ENCODE measurements around the gene CAV1.
A peak's percentile ranks its signal among the peaks of the same experiment; 100 is the strongest.

The CAV1 gene

GRCh38 chr7:116530107-116530820 lies 5.4 kb downstream of the CAV1 start:
- no peak for DNase-seq (ENCODE audit: low read depth)

GRCh38 chr7:116532102-116532688 lies 7.4 kb downstream of the CAV1 start:
- DNase-seq (ENCODE audit: low read depth) = no peak

- DNase-seq (ENCODE audit: low read depth) = peak; percentile 59
Observed at GRCh38 chr7:116534790-116535189, 10.0 kb downstream of the CAV1 start.

- no peak for DNase-seq (ENCODE audit: low read depth)
Observed at GRCh38 chr7:116535416-116535815, 10.6 kb downstream of the CAV1 start.

GRCh38 chr7:116538138-116538537 lies 13.3 kb downstream of the CAV1 start:
- DNase-seq (ENCODE audit: low read depth) = no peak

GRCh38 chr7:116539879-116540278 lies 15.0 kb downstream of the CAV1 start:
- DNase-seq (ENCODE audit: low read depth) = no peak

- no peak for DNase-seq (ENCODE audit: low read depth)
Observed at GRCh38 chr7:116540743-116541142, 15.9 kb downstream of the CAV1 start.

- no peak for DNase-seq (ENCODE audit: low read depth)
Observed at GRCh38 chr7:116541951-116542350, 17.1 kb downstream of the CAV1 start.

- DNase-seq (ENCODE audit: low read depth) = no peak
Observed at GRCh38 chr7:116542618-116543017, 17.8 kb downstream of the CAV1 start.

GRCh38 chr7:116543664-116544063 lies 18.8 kb downstream of the CAV1 start:
- DNase-seq (ENCODE audit: low read depth) = no peak

GRCh38 chr7:116544487-116544886 lies 19.7 kb downstream of the CAV1 start:
- no peak for DNase-seq (ENCODE audit: low read depth)

- DNase-seq (ENCODE audit: low read depth) = no peak
Observed at GRCh38 chr7:116545411-116545993, 20.7 kb downstream of the CAV1 start.

- DNase-seq (ENCODE audit: low read depth) = no peak
Observed at GRCh38 chr7:116546054-116546453, 21.2 kb downstream of the CAV1 start.

GRCh38 chr7:116546916-116547315 lies 22.1 kb downstream of the CAV1 start:
- no peak for DNase-seq (ENCODE audit: low read depth)

- DNase-seq (ENCODE audit: low read depth) = no peak
Observed at GRCh38 chr7:116547347-116547746, 22.5 kb downstream of the CAV1 start.

- no peak for DNase-seq (ENCODE audit: low read depth)
Observed at GRCh38 chr7:116548506-116548905, 23.7 kb downstream of the CAV1 start.

- DNase-seq (ENCODE audit: low read depth) = no peak
Observed at GRCh38 chr7:116549370-116549769, 24.5 kb downstream of the CAV1 start.

- no peak for DNase-seq (ENCODE audit: low read depth)
Observed at GRCh38 chr7:116551692-116552091, 26.9 kb downstream of the CAV1 start.

- DNase-seq (ENCODE audit: low read depth) = no peak
Observed at GRCh38 chr7:116552602-116553001, 27.8 kb downstream of the CAV1 start.

- no peak for DNase-seq (ENCODE audit: low read depth)
Observed at GRCh38 chr7:116553168-116553964, 28.5 kb downstream of the CAV1 start.

GRCh38 chr7:116554436-116554835 lies 29.6 kb downstream of the CAV1 start:
- no peak for DNase-seq (ENCODE audit: low read depth)

GRCh38 chr7:116554911-116555310 lies 30.1 kb downstream of the CAV1 start:
- no peak for DNase-seq (ENCODE audit: low read depth)

- DNase-seq (ENCODE audit: low read depth) = no peak
Observed at GRCh38 chr7:116557066-116557585, 32.3 kb downstream of the CAV1 start.
